ENCODE data around the gene PSMD6.

Gene PSMD6

GRCh38 chr3:63977893-63978292 lies 45.4 kb downstream of the PSMD6 start:
- H3K4me3 ChIP-seq (ENCODE audit: extremely low read depth, insufficient read depth, low read length, poor library complexity, severe bottlenecking) = no peak overlapping the region
- no peaks in the 10 kb centered on the region for H3K9me3 ChIP-seq (ENCODE audit: control insufficient read depth, low read length)
- H3K36me3 ChIP-seq (ENCODE audit: control insufficient read depth, insufficient read depth, low read length) = peaks cover 57% of the 10 kb centered on the region
- WGBS, 2 experiments (ENCODE audit: insufficient coverage in 2 of 2) = 86 to 100% methylated on average over 4 of the region's 4 CpGs
- H3K27ac ChIP-seq (ENCODE audit: low read depth, low read length, severe bottlenecking) = no peak overlapping the region
- H3K4me1 ChIP-seq (ENCODE audit: control insufficient read depth, insufficient read depth, low read length, poor library complexity, severe bottlenecking) = peaks cover 30% of the 10 kb centered on the region

GRCh38 chr3:63976872-63977200 lies 46.5 kb downstream of the PSMD6 start:
- Histone ChIP-seq H3K4me3 (ENCODE audit: extremely low read depth, insufficient read depth, low read length, poor library complexity, severe bottlenecking) (no peak overlapping the region), H3K36me3 (ENCODE audit: control insufficient read depth, insufficient read depth, low read length) (peaks cover 48% of the 10 kb centered on the region), H3K4me1 (ENCODE audit: control insufficient read depth, insufficient read depth, low read length, poor library complexity, severe bottlenecking) (peaks cover 40% of the 10 kb centered on the region), H3K9me3 (ENCODE audit: control insufficient read depth, low read length) (no peaks in the 10 kb centered on the region), H3K27ac (ENCODE audit: low read depth, low read length, severe bottlenecking) (no peak overlapping the region)
- WGBS, 2 experiments (ENCODE audit: insufficient coverage in 2 of 2) = 95 to 100% methylated on average over 2 of the region's 2 CpGs

GRCh38 chr3:63976161-63976871 lies 47.0 kb downstream of the PSMD6 start:
- no peaks in the 10 kb centered on the region for H3K9me3 ChIP-seq (ENCODE audit: control insufficient read depth, low read length)
- 92% methylated on average over 2 of the region's 4 CpGs; no CpG with 5 or more reads in 1 of the 2 experiments for WGBS, 2 experiments (ENCODE audit: insufficient coverage in 2 of 2)
- H3K36me3 ChIP-seq (ENCODE audit: control insufficient read depth, insufficient read depth, low read length) = peaks cover 43% of the 10 kb centered on the region
- H3K27ac ChIP-seq (ENCODE audit: low read depth, low read length, severe bottlenecking) = no peak overlapping the region
- no peak overlapping the region for H3K4me3 ChIP-seq (ENCODE audit: extremely low read depth, insufficient read depth, low read length, poor library complexity, severe bottlenecking)
- H3K4me1 ChIP-seq (ENCODE audit: control insufficient read depth, insufficient read depth, low read length, poor library complexity, severe bottlenecking) = peaks cover 44% of the 10 kb centered on the region

- Histone ChIP-seq H3K9me3 (ENCODE audit: control insufficient read depth, low read length) (no peaks in the 10 kb centered on the region), H3K27ac (ENCODE audit: low read depth, low read length, severe bottlenecking) (no peak overlapping the region), H3K4me3 (ENCODE audit: extremely low read depth, insufficient read depth, low read length, poor library complexity, severe bottlenecking) (no peak overlapping the region), H3K36me3 (ENCODE audit: control insufficient read depth, insufficient read depth, low read length) (peaks cover 37% of the 10 kb centered on the region), H3K4me1 (ENCODE audit: control insufficient read depth, insufficient read depth, low read length, poor library complexity, severe bottlenecking) (peaks cover 50% of the 10 kb centered on the region)
- WGBS, 2 experiments (ENCODE audit: insufficient coverage in 2 of 2) = 68 to 79% methylated on average over 3 of the region's 3 CpGs
Observed at GRCh38 chr3:63975723-63976122, 47.6 kb downstream of the PSMD6 start.

GRCh38 chr3:63974451-63974850 lies 48.8 kb downstream of the PSMD6 start:
- Histone ChIP-seq H3K36me3 (ENCODE audit: control insufficient read depth, insufficient read depth, low read length) (peaks cover 25% of the 10 kb centered on the region), H3K4me3 (ENCODE audit: extremely low read depth, insufficient read depth, low read length, poor library complexity, severe bottlenecking) (no peak overlapping the region), H3K9me3 (ENCODE audit: control insufficient read depth, low read length) (no peaks in the 10 kb centered on the region), H3K4me1 (ENCODE audit: control insufficient read depth, insufficient read depth, low read length, poor library complexity, severe bottlenecking) (peaks cover 60% of the 10 kb centered on the region), H3K27ac (ENCODE audit: low read depth, low read length, severe bottlenecking) (no peak overlapping the region)
- 100% methylated on average over 1 of the region's 1 CpG for WGBS, 2 experiments (ENCODE audit: insufficient coverage in 2 of 2)

GRCh38 chr3:63973406-63973805 lies 49.9 kb downstream of the PSMD6 start:
- Histone ChIP-seq H3K4me3 (ENCODE audit: extremely low read depth, insufficient read depth, low read length, poor library complexity, severe bottlenecking) (no peak overlapping the region), H3K4me1 (ENCODE audit: control insufficient read depth, insufficient read depth, low read length, poor library complexity, severe bottlenecking) (peaks cover 60% of the 10 kb centered on the region), H3K27ac (ENCODE audit: low read depth, low read length, severe bottlenecking) (no peak overlapping the region), H3K9me3 (ENCODE audit: control insufficient read depth, low read length) (no peaks in the 10 kb centered on the region), H3K36me3 (ENCODE audit: control insufficient read depth, insufficient read depth, low read length) (peaks cover 21% of the 10 kb centered on the region)
- 96% methylated on average over 7 to 8 of the region's 8 CpGs for WGBS, 2 experiments (ENCODE audit: insufficient coverage in 2 of 2)

GRCh38 chr3:63972987-63973386 lies 50.3 kb downstream of the PSMD6 start:
- WGBS, 2 experiments (ENCODE audit: insufficient coverage in 2 of 2) = 76 to 87% methylated on average over 3 to 4 of the region's 4 CpGs
- Histone ChIP-seq H3K36me3 (ENCODE audit: control insufficient read depth, insufficient read depth, low read length) (peaks cover 21% of the 10 kb centered on the region), H3K4me3 (ENCODE audit: extremely low read depth, insufficient read depth, low read length, poor library complexity, severe bottlenecking) (no peak overlapping the region), H3K4me1 (ENCODE audit: control insufficient read depth, insufficient read depth, low read length, poor library complexity, severe bottlenecking) (peaks cover 64% of the 10 kb centered on the region), H3K9me3 (ENCODE audit: control insufficient read depth, low read length) (no peaks in the 10 kb centered on the region), H3K27ac (ENCODE audit: low read depth, low read length, severe bottlenecking) (peak overlapping the region; percentile 47)

- Histone ChIP-seq H3K36me3 (ENCODE audit: control insufficient read depth, insufficient read depth, low read length) (peaks cover 21% of the 10 kb centered on the region), H3K9me3 (ENCODE audit: control insufficient read depth, low read length) (no peaks in the 10 kb centered on the region), H3K27ac (ENCODE audit: low read depth, low read length, severe bottlenecking) (peak overlapping the region; percentile 47), H3K4me3 (ENCODE audit: extremely low read depth, insufficient read depth, low read length, poor library complexity, severe bottlenecking) (no peak overlapping the region), H3K4me1 (ENCODE audit: control insufficient read depth, insufficient read depth, low read length, poor library complexity, severe bottlenecking) (peaks cover 67% of the 10 kb centered on the region)
- WGBS, 2 experiments (ENCODE audit: insufficient coverage in 2 of 2) = 67% methylated on average over 1 of the region's 2 CpGs; no CpG with 5 or more reads in 1 of the 2 experiments
Observed at GRCh38 chr3:63972196-63972595, 51.1 kb downstream of the PSMD6 start.

GRCh38 chr3:63970631-63971475 lies 52.4 kb downstream of the PSMD6 start:
- 0 to 11% methylated on average over 2 to 9 of the region's 11 CpGs for WGBS, 2 experiments (ENCODE audit: insufficient coverage in 2 of 2)
- no peak overlapping the region for H3K4me3 ChIP-seq (ENCODE audit: extremely low read depth, insufficient read depth, low read length, poor library complexity, severe bottlenecking)
- H3K27ac ChIP-seq (ENCODE audit: low read depth, low read length, severe bottlenecking) = peak overlapping the region; percentile 71
- peaks cover 59% of the 10 kb centered on the region for H3K4me1 ChIP-seq (ENCODE audit: control insufficient read depth, insufficient read depth, low read length, poor library complexity, severe bottlenecking)
- H3K9me3 ChIP-seq (ENCODE audit: control insufficient read depth, low read length) = no peaks in the 10 kb centered on the region
- H3K36me3 ChIP-seq (ENCODE audit: control insufficient read depth, insufficient read depth, low read length) = peaks cover 21% of the 10 kb centered on the region

- Histone ChIP-seq H3K27ac (ENCODE audit: low read depth, low read length, severe bottlenecking) (peak overlapping the region; percentile 71), H3K36me3 (ENCODE audit: control insufficient read depth, insufficient read depth, low read length) (peaks cover 21% of the 10 kb centered on the region), H3K4me3 (ENCODE audit: extremely low read depth, insufficient read depth, low read length, poor library complexity, severe bottlenecking) (no peak overlapping the region), H3K9me3 (ENCODE audit: control insufficient read depth, low read length) (no peaks in the 10 kb centered on the region), H3K4me1 (ENCODE audit: control insufficient read depth, insufficient read depth, low read length, poor library complexity, severe bottlenecking) (peaks cover 55% of the 10 kb centered on the region)
- WGBS, 2 experiments (ENCODE audit: insufficient coverage in 2 of 2) = 65 to 67% methylated on average over 2 of the region's 2 CpGs
Observed at GRCh38 chr3:63969876-63970275, 53.4 kb downstream of the PSMD6 start.
